ENCODE data around the gene GLRA3.

Gene GLRA3

DNA sequence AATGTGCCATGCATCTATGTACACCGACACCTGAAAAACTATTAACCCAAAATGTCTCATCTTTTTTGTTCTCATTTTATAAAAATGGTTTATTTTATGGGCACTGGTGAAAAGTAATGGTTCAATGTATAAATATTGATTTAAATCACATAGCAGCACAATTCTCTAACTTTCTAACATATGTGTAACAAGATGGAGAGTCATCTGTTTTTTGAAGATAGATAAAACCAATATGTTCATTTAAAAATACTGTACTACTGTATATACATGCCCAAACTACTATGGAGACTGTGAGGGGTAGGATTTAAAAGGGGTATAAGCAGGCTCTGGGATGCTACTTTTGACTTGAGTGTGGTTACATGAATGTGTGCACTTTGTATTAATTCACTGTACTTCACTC lies 67.6 kb downstream of the GLRA3 start:
- no peak for TF ChIP-seq GLIS3 (CRISPR knock-in tag; IDR thresholded peaks at IDR 0.05)
- no peak for TF ChIP-seq ESRRG (CRISPR knock-in tag; IDR thresholded peaks at IDR 0.05)
- no peak for TF ChIP-seq CSDC2 (CRISPR knock-in tag; IDR thresholded peaks at IDR 0.05)
- no peak for TF ChIP-seq SNAI2 (CRISPR knock-in tag; IDR thresholded peaks at IDR 0.05)
- no peak for TF ChIP-seq ZC3H10 (CRISPR knock-in tag; IDR thresholded peaks at IDR 0.05)
- no peak for TF ChIP-seq TCF4 (CRISPR knock-in tag; IDR thresholded peaks at IDR 0.05; ENCODE audit: borderline replicate concordance)
- no peak for TF ChIP-seq ZFP30 (CRISPR knock-in tag; IDR thresholded peaks at IDR 0.05)
- TF ChIP-seq POU6F1 (CRISPR knock-in tag; IDR thresholded peaks at IDR 0.05; ENCODE audit: borderline replicate concordance, low read depth): no peak
- TF ChIP-seq ZFP3 (CRISPR knock-in tag; IDR thresholded peaks at IDR 0.05): no peak
- ATAC-seq: no peak

GRCh38 chr4:174757736-174758135 lies 71.3 kb downstream of the GLRA3 start:
- ATAC-seq: no peak
- no peak for TF ChIP-seq ZC3H10 (CRISPR knock-in tag; IDR thresholded peaks at IDR 0.05)
- no peak for TF ChIP-seq PPARA (CRISPR knock-in tag; IDR thresholded peaks at IDR 0.05; ENCODE audit: borderline replicate concordance)
- TF ChIP-seq ARNTL (CRISPR knock-in tag; IDR thresholded peaks at IDR 0.05; ENCODE audit: borderline replicate concordance, low read depth): no peak
- TF ChIP-seq CSDC2 (CRISPR knock-in tag; IDR thresholded peaks at IDR 0.05): no peak
- no peak for TF ChIP-seq BACH2 (CRISPR knock-in tag; IDR thresholded peaks at IDR 0.05; ENCODE audit: borderline replicate concordance)

DNA sequence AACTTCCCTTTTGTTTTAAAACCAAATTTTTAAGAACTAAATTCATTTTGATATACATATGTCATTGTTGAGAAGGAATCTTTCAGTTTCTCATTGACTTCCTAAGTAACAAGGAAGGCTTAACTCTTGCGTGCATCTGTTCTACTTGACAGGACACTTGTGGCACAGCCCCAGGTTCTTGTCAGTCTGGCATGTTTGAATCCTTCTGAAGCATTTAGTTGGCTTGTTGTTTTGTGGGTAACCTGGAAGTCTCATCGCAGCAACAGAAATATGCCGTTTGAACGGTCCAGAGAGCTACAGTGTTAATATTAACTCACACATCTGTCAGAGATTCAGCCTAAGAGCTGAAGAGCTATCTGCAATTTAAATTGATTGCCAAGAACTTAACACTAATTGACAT lies 76.0 kb downstream of the GLRA3 start:
- no peak for TF ChIP-seq ZNF565 (CRISPR knock-in tag; conservative IDR thresholded peaks at IDR 0.05; ENCODE audit: low read depth)
- TF ChIP-seq ISL1 (CRISPR knock-in tag; IDR thresholded peaks at IDR 0.05): no peak
- TF ChIP-seq SNAI2 (CRISPR knock-in tag; IDR thresholded peaks at IDR 0.05): no peak
- TF ChIP-seq PATZ1 (CRISPR knock-in tag; IDR thresholded peaks at IDR 0.05; ENCODE audit: borderline replicate concordance): no peak
- TF ChIP-seq PPARA (CRISPR knock-in tag; IDR thresholded peaks at IDR 0.05; ENCODE audit: borderline replicate concordance): no peak
- TF ChIP-seq ZFP3 (CRISPR knock-in tag; IDR thresholded peaks at IDR 0.05): no peak
- no peak for TF ChIP-seq TCF4 (CRISPR knock-in tag; IDR thresholded peaks at IDR 0.05; ENCODE audit: borderline replicate concordance)
- no peak for TF ChIP-seq RARB (CRISPR knock-in tag; IDR thresholded peaks at IDR 0.05)
- TF ChIP-seq ZNF8 (CRISPR knock-in tag; IDR thresholded peaks at IDR 0.05): no peak
- TF ChIP-seq TSHZ2 (CRISPR knock-in tag; IDR thresholded peaks at IDR 0.05): no peak
- TF ChIP-seq ZNF70 (CRISPR knock-in tag; IDR thresholded peaks at IDR 0.05): no peak
- no peak for TF ChIP-seq POU6F1 (CRISPR knock-in tag; IDR thresholded peaks at IDR 0.05; ENCODE audit: borderline replicate concordance, low read depth)
- TF ChIP-seq CSDC2 (CRISPR knock-in tag; IDR thresholded peaks at IDR 0.05): no peak
- no peak for TF ChIP-seq ZC3H10 (CRISPR knock-in tag; IDR thresholded peaks at IDR 0.05)
- no peak for TF ChIP-seq CSRNP3 (CRISPR knock-in tag; IDR thresholded peaks at IDR 0.05)
- no peak for TF ChIP-seq ESRRG (CRISPR knock-in tag; IDR thresholded peaks at IDR 0.05)
- TF ChIP-seq BACH2 (CRISPR knock-in tag; IDR thresholded peaks at IDR 0.05; ENCODE audit: borderline replicate concordance): no peak
- TF ChIP-seq ARNTL (CRISPR knock-in tag; IDR thresholded peaks at IDR 0.05; ENCODE audit: borderline replicate concordance, low read depth): no peak
- ATAC-seq: no peak

Measured in SK-N-SH treated with all-trans-retinoic acid at 6 μM for 48 hours (cell line).